ENCODE data around the gene GNS. TPM values are rescaled to one million over a fixed set of nuclear protein-coding genes. Genes with fewer than 3 reads are reported as not detected.

GNS gene
- total and polyA plus RNA-seq, 2 of the 13 experiments (the other 11 are each of a cell fraction or from before 2014, with no cell fraction given), result 49.8 to 51.0 TPM

DNA sequence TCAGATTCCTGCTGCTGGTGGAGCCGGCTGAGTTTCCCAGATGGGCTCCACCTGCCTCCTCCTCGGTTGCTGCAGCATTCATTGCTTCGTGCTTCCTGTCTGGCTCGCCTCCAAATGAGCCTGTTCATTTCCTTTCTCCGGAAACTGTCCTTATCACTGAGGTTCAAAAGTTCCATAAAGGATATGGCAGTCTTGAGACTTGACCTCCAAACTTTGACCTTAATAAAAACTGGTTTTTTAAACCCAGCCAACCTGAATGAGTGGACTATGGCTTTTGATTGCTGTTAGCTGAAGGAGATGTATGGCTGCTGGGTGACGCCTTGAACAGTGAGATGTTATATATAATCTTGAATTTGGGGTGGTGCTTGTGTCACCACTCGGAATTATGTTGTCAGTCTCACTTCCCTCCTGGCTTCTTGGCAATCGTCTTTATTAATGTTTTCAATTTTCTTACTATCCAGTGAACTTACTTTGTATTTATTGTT, 86.2 kb downstream of the GNS start (continued):
- TF ChIP-seq, protein P1, sequence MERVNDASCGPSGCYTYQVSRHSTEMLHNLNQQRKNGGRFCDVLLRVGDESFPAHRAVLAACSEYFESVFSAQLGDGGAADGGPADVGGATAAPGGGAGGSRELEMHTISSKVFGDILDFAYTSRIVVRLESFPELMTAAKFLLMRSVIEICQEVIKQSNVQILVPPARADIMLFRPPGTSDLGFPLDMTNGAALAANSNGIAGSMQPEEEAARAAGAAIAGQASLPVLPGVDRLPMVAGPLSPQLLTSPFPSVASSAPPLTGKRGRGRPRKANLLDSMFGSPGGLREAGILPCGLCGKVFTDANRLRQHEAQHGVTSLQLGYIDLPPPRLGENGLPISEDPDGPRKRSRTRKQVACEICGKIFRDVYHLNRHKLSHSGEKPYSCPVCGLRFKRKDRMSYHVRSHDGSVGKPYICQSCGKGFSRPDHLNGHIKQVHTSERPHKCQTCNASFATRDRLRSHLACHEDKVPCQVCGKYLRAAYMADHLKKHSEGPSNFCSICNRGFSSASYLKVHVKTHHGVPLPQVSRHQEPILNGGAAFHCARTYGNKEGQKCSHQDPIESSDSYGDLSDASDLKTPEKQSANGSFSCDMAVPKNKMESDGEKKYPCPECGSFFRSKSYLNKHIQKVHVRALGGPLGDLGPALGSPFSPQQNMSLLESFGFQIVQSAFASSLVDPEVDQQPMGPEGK (CRISPR knock-in tag; IDR thresholded peaks at IDR 0.05), result no peak
- TF ChIP-seq, protein P2, sequence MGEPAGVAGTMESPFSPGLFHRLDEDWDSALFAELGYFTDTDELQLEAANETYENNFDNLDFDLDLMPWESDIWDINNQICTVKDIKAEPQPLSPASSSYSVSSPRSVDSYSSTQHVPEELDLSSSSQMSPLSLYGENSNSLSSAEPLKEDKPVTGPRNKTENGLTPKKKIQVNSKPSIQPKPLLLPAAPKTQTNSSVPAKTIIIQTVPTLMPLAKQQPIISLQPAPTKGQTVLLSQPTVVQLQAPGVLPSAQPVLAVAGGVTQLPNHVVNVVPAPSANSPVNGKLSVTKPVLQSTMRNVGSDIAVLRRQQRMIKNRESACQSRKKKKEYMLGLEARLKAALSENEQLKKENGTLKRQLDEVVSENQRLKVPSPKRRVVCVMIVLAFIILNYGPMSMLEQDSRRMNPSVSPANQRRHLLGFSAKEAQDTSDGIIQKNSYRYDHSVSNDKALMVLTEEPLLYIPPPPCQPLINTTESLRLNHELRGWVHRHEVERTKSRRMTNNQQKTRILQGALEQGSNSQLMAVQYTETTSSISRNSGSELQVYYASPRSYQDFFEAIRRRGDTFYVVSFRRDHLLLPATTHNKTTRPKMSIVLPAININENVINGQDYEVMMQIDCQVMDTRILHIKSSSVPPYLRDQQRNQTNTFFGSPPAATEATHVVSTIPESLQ (CRISPR knock-in tag; conservative IDR thresholded peaks at IDR 0.05), result no peak
- no peak for TF ChIP-seq ZNF44 (CRISPR knock-in tag; IDR thresholded peaks at IDR 0.05)
- TF ChIP-seq ZNF670 (CRISPR knock-in tag; IDR thresholded peaks at IDR 0.05; ENCODE audit: borderline replicate concordance), result 0 out of 2 replicates have a peak, but pooled peaks have one; percentile 17
- no peak for TF ChIP-seq KAT2B (IDR thresholded peaks at IDR 0.05; ENCODE audit: borderline replicate concordance, low read depth, low read length)
- TF ChIP-seq KLF9 (CRISPR knock-in tag; IDR thresholded peaks at IDR 0.05; ENCODE audit: low read depth), result 0 out of 2 replicates have a peak, but pooled peaks have one; percentile 60
- no peak for TF ChIP-seq PCBP2 (optimal IDR thresholded peaks at IDR 0.05; ENCODE audit: low read depth, low read length, poor library complexity, severe bottlenecking)
- TF ChIP-seq HNF4A (CRISPR knock-in tag; IDR thresholded peaks at IDR 0.05), result peak; percentile 76
- peak; percentile 54; the same call in 1 of the 2 replicates for TF ChIP-seq ZNF362 (CRISPR knock-in tag; IDR thresholded peaks at IDR 0.05; ENCODE audit: borderline replicate concordance)
- TF ChIP-seq MTA3 (CRISPR knock-in tag; IDR thresholded peaks at IDR 0.05), result no peak
- no peak for TF ChIP-seq ZNF30 (CRISPR knock-in tag; IDR thresholded peaks at IDR 0.05)
- no peak for TF ChIP-seq POLR2AphosphoS2 (IDR thresholded peaks at IDR 0.05; ENCODE audit: low read depth, low read length)
- TF ChIP-seq KMT2A (CRISPR knock-in tag; IDR thresholded peaks at IDR 0.05), result no peak; the same call in 1 of the 2 replicates
- no peak for TF ChIP-seq CENPX (CRISPR knock-in tag; IDR thresholded peaks at IDR 0.05)
- TF ChIP-seq ZNF138 (CRISPR knock-in tag; IDR thresholded peaks at IDR 0.05; ENCODE audit: low read depth), result no peak
- TF ChIP-seq CCAR2 (optimal IDR thresholded peaks at IDR 0.05; ENCODE audit: low read depth, low read length), result no peak
- no peak for TF ChIP-seq ZNF264 (CRISPR knock-in tag; IDR thresholded peaks at IDR 0.05)
- TF ChIP-seq ZNF101 (CRISPR knock-in tag; IDR thresholded peaks at IDR 0.05; ENCODE audit: borderline replicate concordance, low read depth), result no peak
- no peak for TF ChIP-seq ZNF570 (CRISPR knock-in tag; IDR thresholded peaks at IDR 0.05; ENCODE audit: borderline replicate concordance)
- TF ChIP-seq, protein P3, sequence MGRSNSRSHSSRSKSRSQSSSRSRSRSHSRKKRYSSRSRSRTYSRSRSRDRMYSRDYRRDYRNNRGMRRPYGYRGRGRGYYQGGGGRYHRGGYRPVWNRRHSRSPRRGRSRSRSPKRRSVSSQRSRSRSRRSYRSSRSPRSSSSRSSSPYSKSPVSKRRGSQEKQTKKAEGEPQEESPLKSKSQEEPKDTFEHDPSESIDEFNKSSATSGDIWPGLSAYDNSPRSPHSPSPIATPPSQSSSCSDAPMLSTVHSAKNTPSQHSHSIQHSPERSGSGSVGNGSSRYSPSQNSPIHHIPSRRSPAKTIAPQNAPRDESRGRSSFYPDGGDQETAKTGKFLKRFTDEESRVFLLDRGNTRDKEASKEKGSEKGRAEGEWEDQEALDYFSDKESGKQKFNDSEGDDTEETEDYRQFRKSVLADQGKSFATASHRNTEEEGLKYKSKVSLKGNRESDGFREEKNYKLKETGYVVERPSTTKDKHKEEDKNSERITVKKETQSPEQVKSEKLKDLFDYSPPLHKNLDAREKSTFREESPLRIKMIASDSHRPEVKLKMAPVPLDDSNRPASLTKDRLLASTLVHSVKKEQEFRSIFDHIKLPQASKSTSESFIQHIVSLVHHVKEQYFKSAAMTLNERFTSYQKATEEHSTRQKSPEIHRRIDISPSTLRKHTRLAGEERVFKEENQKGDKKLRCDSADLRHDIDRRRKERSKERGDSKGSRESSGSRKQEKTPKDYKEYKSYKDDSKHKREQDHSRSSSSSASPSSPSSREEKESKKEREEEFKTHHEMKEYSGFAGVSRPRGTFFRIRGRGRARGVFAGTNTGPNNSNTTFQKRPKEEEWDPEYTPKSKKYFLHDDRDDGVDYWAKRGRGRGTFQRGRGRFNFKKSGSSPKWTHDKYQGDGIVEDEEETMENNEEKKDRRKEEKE (IDR thresholded peaks at IDR 0.05), result no peak
- TF ChIP-seq ESRRA (CRISPR knock-in tag; IDR thresholded peaks at IDR 0.05; ENCODE audit: low read depth), result peak; percentile 83
- TF ChIP-seq LCORL (IDR thresholded peaks at IDR 0.05), result no peak
- TF ChIP-seq LCORL (CRISPR knock-in tag; IDR thresholded peaks at IDR 0.05), result 0 out of 2 replicates have a peak, but pooled peaks have one; percentile 27
- no peak for TF ChIP-seq PTBP1 (IDR thresholded peaks at IDR 0.05; ENCODE audit: low read depth, low read length, poor library complexity, severe bottlenecking)

Data from HepG2 (cell line).